Activated T-cell treated with anti-CD3 and anti-CD28 coated beads, Interleukin-2, amount 50 U/mL, for 24 hours (primary cell): ENCODE measurements around the gene MLIP.
"Not testable (repeated sequence)": the region's sequence is repeated elsewhere in the genome, so short reads cannot be mapped to it uniquely, and the experiment has no call there.

Experiments used
- DNase-seq: peaks from one replicate; pipeline ENCODE4 v3.0.0-alpha.2; 2020
- H3K27ac Mint-ChIP-seq: 2 replicates; pipeline ENCODE4 v1.8.0; 2020; ENCODE audit warnings: mild to moderate bottlenecking, mixed read lengths
- H3K27me3 Mint-ChIP-seq: 2 replicates; pipeline ENCODE4 v1.8.0; 2020; ENCODE audit warnings: mixed read lengths
- H3K36me3 Mint-ChIP-seq: 2 replicates; pipeline ENCODE4 v1.8.0; 2020; ENCODE audit warnings: low read depth, mixed read lengths
- H3K4me1 Mint-ChIP-seq: 2 replicates; pipeline ENCODE4 v1.8.0; 2020; ENCODE audit warnings: low read depth, mixed read lengths
- H3K4me3 Mint-ChIP-seq: 2 replicates; pipeline ENCODE4 v1.8.0; 2020; ENCODE audit warnings: mild to moderate bottlenecking, moderate library complexity, mixed read lengths
- H3K9me3 Mint-ChIP-seq: 2 replicates; pipeline ENCODE4 v1.8.0; 2020; ENCODE audit warnings: mixed read lengths

The MLIP gene

DNA sequence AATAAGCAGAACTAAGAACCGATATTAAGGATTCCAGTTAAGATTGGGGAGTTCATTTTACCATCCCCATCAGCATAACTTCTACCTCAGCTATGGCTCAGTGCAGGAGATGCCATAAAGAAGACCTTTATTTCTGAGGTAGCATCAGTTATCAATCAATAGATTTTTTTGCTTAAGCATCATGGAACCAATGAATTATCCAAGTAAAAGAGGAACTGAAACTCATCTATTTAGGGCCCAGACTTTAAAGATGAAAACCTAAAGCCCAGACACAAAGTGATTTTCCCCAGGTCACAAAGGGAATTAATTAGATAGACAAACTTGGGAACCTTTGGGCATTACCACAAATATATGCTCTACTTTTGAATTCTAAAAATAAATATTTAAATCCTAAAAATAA is 137.8 kb downstream of the MLIP start:
- H3K27me3 Mint-ChIP-seq: no peaks in the 10 kb centered on the region
- no peaks in the 10 kb centered on the region for H3K9me3 Mint-ChIP-seq
- no peak for DNase-seq
- no peak overlapping the region for H3K4me3 Mint-ChIP-seq
- no peaks in the 10 kb centered on the region for H3K4me1 Mint-ChIP-seq
- no peak overlapping the region for H3K27ac Mint-ChIP-seq
- H3K36me3 Mint-ChIP-seq: no peaks in the 10 kb centered on the region

DNA sequence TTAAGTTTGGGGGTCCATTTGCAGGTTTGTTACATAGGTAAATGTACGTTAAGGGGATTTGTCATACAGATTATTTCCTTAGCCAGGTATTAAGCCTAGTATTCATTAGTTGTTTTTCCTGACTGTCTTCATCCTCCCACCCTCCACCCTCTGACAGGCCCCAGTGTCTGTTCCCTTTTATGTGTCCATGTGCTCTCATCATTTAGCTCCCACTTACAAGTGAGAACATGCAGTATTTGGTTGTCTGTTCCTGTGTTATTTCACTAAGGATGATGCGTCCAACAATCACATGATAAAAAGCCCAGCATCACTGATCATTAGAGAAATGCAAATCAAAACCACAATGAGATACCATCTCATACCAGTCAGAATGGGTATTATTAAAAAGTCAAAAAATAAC is 138.6 kb downstream of the MLIP start:
- not testable (repeated sequence) for H3K9me3 Mint-ChIP-seq, H3K4me3 Mint-ChIP-seq, DNase-seq, H3K36me3 Mint-ChIP-seq, H3K27me3 Mint-ChIP-seq, H3K27ac Mint-ChIP-seq, H3K4me1 Mint-ChIP-seq

DNA sequence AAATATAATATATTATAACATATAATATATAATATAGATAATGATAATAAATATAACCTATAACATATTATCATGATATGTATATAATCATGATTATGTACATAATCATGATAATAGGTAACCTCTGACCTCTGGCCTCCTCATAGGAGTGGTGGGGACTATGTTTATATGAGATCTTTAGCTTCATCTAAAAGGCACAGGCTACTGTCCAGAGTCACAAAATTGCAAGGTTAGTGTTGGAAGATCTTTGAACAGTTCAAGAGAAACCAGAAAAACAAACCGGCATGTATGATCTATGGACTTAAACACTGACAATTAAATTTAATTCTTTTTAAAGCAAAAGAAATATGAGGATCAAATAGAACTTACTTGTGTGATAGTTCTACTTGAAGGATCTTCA is 141.3 kb downstream of the MLIP start:
- no peaks in the 10 kb centered on the region for H3K27me3 Mint-ChIP-seq
- H3K27ac Mint-ChIP-seq: no peak overlapping the region
- H3K4me3 Mint-ChIP-seq: no peak overlapping the region
- no peak for DNase-seq
- H3K4me1 Mint-ChIP-seq: no peaks in the 10 kb centered on the region
- H3K9me3 Mint-ChIP-seq: no peaks in the 10 kb centered on the region
- H3K36me3 Mint-ChIP-seq: no peaks in the 10 kb centered on the region

DNA sequence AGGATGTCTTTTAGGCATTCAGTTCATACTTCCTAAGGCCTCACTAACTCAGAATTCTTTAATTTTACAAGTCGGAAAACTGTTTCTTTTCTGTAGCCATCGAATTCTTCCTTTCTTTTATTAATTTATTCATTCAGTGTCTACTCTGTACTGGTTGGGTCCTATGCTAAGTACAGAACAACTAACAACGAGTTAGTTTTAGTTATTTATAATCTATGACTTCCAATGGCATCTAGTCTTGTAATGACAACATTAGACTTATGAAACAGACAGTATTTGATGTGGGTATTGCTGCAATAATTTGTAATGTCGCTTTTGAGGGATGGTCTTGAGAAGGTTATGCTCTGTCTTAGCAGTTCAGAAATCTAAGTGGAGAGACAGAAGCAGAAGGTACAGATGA is 141.7 kb downstream of the MLIP start:
- H3K9me3 Mint-ChIP-seq: no peaks in the 10 kb centered on the region
- H3K4me1 Mint-ChIP-seq: no peaks in the 10 kb centered on the region
- no peaks in the 10 kb centered on the region for H3K27me3 Mint-ChIP-seq
- no peaks in the 10 kb centered on the region for H3K36me3 Mint-ChIP-seq
- no peak overlapping the region for H3K27ac Mint-ChIP-seq
- no peak overlapping the region for H3K4me3 Mint-ChIP-seq
- DNase-seq: no peak

DNA sequence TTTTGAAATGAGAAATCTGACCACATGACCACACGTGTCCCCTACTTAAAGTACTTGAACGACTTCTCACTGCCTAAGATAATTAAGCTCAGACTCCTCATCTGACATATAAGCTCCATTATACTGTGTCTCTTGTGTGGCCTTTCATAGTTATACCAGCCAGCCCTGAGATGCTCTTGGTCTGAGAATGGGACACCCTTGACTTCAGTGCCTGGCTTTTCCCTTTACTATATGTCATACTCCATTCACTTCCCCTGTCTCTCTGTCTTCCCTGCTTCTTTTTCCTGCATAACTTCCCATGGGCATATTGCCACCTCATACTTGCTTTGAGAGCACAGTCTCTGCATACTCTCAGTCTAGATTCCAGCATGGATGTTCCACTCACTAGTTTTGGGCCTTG is 143.6 kb downstream of the MLIP start:
- no peak overlapping the region for H3K4me3 Mint-ChIP-seq
- no peaks in the 10 kb centered on the region for H3K36me3 Mint-ChIP-seq
- no peaks in the 10 kb centered on the region for H3K27me3 Mint-ChIP-seq
- no peaks in the 10 kb centered on the region for H3K4me1 Mint-ChIP-seq
- H3K27ac Mint-ChIP-seq: no peak overlapping the region
- no peaks in the 10 kb centered on the region for H3K9me3 Mint-ChIP-seq
- DNase-seq: no peak

DNA sequence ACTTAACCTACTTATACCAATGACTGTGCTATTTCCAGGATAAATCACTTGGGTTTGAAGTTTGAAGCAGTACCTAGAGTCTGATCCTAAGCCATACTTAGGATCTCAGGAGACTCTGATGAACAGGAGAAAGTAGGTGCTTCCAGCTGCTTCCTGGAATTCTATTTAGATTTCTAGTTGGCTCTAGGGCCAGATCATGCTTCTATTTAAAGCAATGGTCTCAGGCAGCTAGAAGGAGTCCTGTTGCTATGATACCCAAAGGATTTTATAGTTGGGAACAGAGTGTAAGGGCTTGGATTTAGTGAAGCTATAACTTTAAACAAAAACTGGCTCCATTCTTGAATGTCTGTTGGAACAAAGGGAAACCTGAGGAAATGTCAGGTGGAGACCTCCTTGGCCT is 144.6 kb downstream of the MLIP start:
- Mint-ChIP-seq H3K4me1 (no peaks in the 10 kb centered on the region), H3K36me3 (no peaks in the 10 kb centered on the region), H3K27me3 (no peaks in the 10 kb centered on the region), H3K9me3 (no peaks in the 10 kb centered on the region), H3K4me3 (no peak overlapping the region), H3K27ac (no peak overlapping the region)
- no peak for DNase-seq

DNA sequence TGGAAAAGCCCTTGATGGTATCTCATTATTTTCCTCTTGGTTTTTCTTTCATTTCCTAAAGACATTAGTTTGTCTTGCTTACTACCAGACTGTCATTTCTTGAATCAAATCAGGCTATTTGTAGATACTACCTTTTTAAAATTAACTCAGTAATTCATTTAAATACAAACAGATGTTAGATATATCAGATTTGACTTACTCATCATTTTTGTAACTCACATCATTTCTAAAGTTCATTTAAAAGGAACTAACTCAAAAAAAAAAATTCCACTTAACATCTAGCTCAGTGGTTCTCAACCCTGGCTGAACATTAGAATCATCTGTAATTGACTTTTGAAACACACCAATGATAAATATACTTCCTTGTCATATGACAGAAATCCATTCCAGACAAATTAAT is 148.8 kb downstream of the MLIP start:
- H3K9me3 Mint-ChIP-seq: no peaks in the 10 kb centered on the region
- no peak for DNase-seq
- H3K4me3 Mint-ChIP-seq: no peak overlapping the region
- H3K36me3 Mint-ChIP-seq: no peaks in the 10 kb centered on the region
- H3K27ac Mint-ChIP-seq: no peak overlapping the region
- H3K27me3 Mint-ChIP-seq: no peaks in the 10 kb centered on the region
- H3K4me1 Mint-ChIP-seq: no peaks in the 10 kb centered on the region

DNA sequence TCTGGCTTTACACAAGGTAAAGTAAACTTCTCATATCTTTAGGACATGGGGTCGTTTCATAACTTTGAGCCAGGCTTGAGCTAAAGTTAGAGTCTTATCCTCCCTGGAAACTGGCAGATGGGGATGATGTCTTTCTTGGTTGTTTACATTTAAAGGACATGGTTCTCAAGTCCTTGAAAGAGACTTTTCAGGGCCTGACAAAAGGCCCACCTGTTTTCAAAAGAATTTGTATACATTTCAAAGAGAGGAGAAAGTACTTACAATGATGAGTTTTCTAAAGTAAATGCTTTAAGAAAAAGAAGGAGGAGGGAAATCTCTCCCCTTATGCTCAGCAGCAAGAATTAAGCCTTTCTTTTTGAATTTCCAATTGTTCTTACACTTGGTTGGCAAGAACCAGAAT is 151.3 kb downstream of the MLIP start:
- Mint-ChIP-seq H3K4me1 (no peaks in the 10 kb centered on the region), H3K9me3 (no peaks in the 10 kb centered on the region), H3K4me3 (no peak overlapping the region), H3K36me3 (no peaks in the 10 kb centered on the region), H3K27me3 (no peaks in the 10 kb centered on the region), H3K27ac (no peak overlapping the region)
- DNase-seq: no peak

DNA sequence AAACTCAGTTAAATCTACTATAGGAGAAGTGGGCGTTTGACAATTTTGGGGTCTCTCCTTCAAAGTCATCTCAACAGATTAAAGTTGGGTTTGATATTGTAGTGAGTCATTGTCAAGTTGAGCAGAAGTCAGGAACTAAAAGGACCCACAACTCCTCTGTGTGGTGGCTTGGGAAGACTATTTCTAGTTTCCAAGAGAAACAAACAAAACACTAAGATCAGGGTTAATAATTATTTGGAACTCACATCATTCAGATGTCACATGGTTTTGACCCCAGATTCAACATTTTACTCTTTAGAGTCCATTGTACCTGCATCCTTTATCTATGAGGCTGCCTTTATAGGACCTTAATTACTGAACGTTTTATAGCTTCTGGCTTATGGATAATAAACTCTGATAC is 151.7 kb downstream of the MLIP start:
- Mint-ChIP-seq H3K27me3 (no peaks in the 10 kb centered on the region), H3K4me3 (no peak overlapping the region), H3K36me3 (no peaks in the 10 kb centered on the region), H3K9me3 (no peaks in the 10 kb centered on the region), H3K27ac (no peak overlapping the region), H3K4me1 (no peaks in the 10 kb centered on the region)
- DNase-seq: no peak

DNA sequence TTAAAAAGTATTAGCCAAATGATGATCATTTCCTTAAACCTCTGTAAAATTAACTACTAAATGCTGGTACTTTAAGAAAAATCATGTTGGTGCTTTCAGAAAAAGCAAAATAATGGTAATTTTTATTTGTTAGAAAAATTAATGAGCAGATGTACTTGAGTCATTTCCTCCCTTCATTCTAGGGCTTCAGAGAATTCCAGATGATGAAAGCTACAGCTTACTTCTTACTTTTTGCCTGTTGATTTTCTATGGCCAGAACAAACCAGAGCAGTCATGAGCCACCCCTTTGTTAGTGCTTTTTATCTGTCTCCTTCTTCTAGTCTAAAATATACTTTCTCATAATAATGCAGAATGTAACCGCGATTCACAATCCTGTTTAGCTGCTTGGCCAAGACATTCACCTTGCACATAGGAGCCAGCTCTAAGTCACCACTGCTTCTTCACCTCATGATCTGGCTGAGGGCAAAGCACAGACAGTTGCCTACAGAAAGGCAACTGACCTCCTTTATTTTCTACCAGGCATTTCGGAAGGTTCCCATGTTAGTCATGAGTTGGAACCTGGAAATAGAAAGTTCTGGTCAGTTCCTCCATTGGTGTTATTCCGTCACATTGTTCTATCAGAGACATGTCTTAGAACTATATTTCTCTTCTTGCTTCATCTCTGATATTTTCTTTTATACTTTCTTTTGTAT is 153.5 kb downstream of the MLIP start:
- Mint-ChIP-seq H3K27me3 (no peaks in the 10 kb centered on the region), H3K27ac (no peak overlapping the region), H3K36me3 (no peaks in the 10 kb centered on the region), H3K9me3 (no peaks in the 10 kb centered on the region), H3K4me3 (no peak overlapping the region), H3K4me1 (no peaks in the 10 kb centered on the region)
- DNase-seq: no peak

DNA sequence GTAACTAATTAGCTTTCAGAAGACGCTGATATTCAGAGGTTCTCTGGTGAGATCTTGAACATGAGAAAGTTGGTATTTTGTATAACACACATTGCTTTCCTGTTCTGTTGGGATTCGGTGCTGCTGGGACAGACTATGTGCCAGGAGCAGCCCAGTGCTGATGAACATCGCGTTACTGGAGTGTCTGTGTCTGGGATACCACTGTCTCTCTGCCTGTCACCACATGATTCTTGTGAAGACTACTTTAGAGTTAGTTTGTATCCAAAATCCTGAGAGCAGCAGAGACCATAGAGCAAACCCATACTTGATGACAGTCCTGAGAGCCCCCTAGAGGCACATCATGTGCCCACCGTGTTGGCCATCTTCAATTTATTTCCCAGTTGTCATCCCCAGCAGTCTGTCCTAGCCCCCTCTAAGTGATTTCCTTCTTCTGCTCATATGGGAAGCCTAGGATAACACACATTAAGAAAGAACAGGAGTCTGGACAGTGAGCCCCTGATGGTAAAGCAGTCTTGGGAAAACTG is 155.2 kb downstream of the MLIP start:
- no peaks in the 10 kb centered on the region for H3K36me3 Mint-ChIP-seq
- H3K4me1 Mint-ChIP-seq: no peaks in the 10 kb centered on the region
- H3K4me3 Mint-ChIP-seq: no peak overlapping the region
- no peak for DNase-seq
- no peak overlapping the region for H3K27ac Mint-ChIP-seq
- H3K27me3 Mint-ChIP-seq: no peaks in the 10 kb centered on the region
- no peaks in the 10 kb centered on the region for H3K9me3 Mint-ChIP-seq

DNA sequence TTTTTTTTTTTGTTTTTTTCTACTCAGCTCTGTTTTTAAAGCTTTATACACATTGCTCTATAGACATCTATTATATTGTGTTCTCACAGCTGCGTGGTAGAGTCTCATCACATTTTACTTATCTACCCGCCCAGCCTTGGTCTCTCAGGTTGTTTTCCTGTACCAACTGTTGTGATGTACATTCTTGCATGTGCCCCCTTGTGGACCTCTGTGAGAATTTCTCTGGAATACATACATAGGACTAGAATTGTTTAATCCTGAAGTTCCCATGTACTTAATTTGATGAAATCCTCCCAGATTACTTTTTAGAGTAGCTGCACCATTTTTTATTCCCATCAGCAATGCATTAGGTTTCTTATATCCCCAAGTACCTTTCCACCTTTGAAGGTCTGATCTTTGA is 156.6 kb downstream of the MLIP start:
- no peaks in the 10 kb centered on the region for H3K4me1 Mint-ChIP-seq
- H3K4me3 Mint-ChIP-seq: no peak overlapping the region
- H3K27ac Mint-ChIP-seq: no peak overlapping the region
- H3K36me3 Mint-ChIP-seq: no peaks in the 10 kb centered on the region
- H3K9me3 Mint-ChIP-seq: no peaks in the 10 kb centered on the region
- no peak for DNase-seq
- no peaks in the 10 kb centered on the region for H3K27me3 Mint-ChIP-seq

DNA sequence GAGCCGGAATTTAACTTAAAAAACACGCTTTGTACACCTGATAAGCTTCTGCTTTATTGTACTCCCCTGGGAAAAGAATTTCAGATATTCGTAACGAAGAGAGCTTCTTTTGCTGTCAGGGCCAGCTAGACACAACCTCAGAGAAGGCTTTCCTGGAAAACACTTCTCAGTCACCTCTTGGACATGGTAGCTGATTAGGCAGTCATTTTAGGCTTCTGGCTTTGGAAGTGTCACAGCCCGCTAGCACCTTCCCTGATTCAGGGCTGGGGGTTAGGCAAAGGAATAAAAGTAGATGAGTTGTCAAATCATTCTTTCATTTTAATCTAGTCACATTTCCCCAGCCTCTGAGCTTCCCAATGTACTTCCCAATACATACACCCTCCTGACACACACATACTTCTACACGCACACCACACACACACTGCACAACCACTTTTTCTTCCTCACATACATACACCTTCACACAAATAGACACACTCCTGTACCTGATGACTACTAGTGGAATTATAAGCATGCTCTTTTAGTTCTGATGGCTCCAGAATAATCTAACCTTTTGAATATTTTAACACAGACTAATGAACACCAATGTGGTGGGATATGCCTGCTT is 162.1 kb downstream of the MLIP start:
- Mint-ChIP-seq H3K4me1 (no peaks in the 10 kb centered on the region), H3K27ac (no peak overlapping the region), H3K9me3 (peaks cover 8% of the 10 kb centered on the region), H3K27me3 (no peaks in the 10 kb centered on the region), H3K4me3 (no peak overlapping the region), H3K36me3 (no peaks in the 10 kb centered on the region)
- DNase-seq: no peak

DNA sequence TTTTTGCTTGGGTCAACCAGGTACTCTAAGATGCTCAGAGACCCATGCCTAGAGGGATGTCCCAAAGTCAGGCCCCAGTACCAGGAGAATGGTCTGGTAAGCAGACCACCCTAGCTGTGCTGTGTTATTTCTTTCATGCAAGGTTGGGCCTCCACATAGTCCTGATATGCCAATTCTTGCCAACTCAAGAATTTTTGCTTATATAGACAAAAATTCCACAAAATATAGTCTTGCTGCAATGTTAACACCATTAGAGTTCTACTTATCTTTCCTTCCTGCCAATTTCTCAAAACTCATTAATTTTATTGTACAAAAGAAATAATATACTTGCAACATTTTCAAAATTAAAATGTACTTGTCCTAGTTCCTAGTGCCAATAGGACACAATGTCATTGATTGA is 163.1 kb downstream of the MLIP start:
- H3K4me1 Mint-ChIP-seq: no peaks in the 10 kb centered on the region
- no peaks in the 10 kb centered on the region for H3K36me3 Mint-ChIP-seq
- DNase-seq: no peak
- no peaks in the 10 kb centered on the region for H3K27me3 Mint-ChIP-seq
- peaks cover 8% of the 10 kb centered on the region for H3K9me3 Mint-ChIP-seq
- no peak overlapping the region for H3K27ac Mint-ChIP-seq
- H3K4me3 Mint-ChIP-seq: no peak overlapping the region

DNA sequence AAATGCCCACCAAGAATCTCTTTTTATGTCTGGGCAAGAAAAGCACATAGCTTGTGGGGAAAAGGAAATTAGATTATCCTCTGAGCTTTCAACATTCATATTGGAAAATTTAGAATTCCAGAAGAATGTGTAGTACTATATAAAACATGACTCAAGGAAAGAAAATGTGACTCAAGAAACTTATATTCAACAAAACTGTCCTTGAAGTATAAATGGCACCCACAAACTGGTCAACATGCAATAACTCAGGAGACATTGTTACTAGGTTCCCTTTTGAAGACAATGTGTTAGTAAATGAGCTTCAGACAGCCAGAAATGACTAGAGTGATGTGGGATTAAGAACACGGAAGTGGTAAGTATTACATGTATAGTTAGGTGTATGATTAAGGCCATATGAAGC is 170.9 kb downstream of the MLIP start:
- Mint-ChIP-seq H3K4me3 (no peak overlapping the region), H3K4me1 (no peaks in the 10 kb centered on the region), H3K27me3 (no peaks in the 10 kb centered on the region), H3K36me3 (no peaks in the 10 kb centered on the region), H3K9me3 (peaks cover 8% of the 10 kb centered on the region), H3K27ac (no peak overlapping the region)
- DNase-seq: no peak
